Mononuclear cell (primary cell): ENCODE data around the gene LYRM2. TPM values are rescaled to one million over a fixed set of nuclear protein-coding genes. Genes with fewer than 3 reads are reported as not detected.

ENCODE experiments used
- H3K27me3 ChIP-seq: 2 replicates; pipeline ENCODE4 v1.6.0; 2011; ENCODE audit warnings: low read length, control low read depth; ENCODE audit not compliant: insufficient read depth
- H3K4me1 ChIP-seq: 2 replicates; pipeline ENCODE4 v1.5.1; 2011; ENCODE audit warnings: mild to moderate bottlenecking, low read length, control low read depth; ENCODE audit not compliant: insufficient read depth
- H3K4me3 ChIP-seq: 2 replicates; pipeline ENCODE4 v1.5.1; 2011; ENCODE audit warnings: mild to moderate bottlenecking, low read length, moderate library complexity
- H3K9me3 ChIP-seq: 2 replicates; pipeline ENCODE4 v1.5.1; 2011; ENCODE audit warnings: low read depth, mild to moderate bottlenecking, control low read depth, low read length
- total RNA-seq: library from RNA; depleted of rRNA; stranded (reverse); fragments of >200 nt; gene quantifications from one replicate; pipeline ENCODE4 v1.2.3, GENCODE V29; 2012

Gene LYRM2
- total RNA-seq, 1 donor, result 21.3 TPM

- no peaks in the 10 kb centered on the region for H3K9me3 ChIP-seq
- no peak overlapping the region for H3K4me3 ChIP-seq
- no peaks in the 10 kb centered on the region for H3K4me1 ChIP-seq
- H3K27me3 ChIP-seq, result no peaks in the 10 kb centered on the region
Observed at GRCh38 chr6:89619567-89619966, 19.0 kb downstream of the LYRM2 start.

DNA sequence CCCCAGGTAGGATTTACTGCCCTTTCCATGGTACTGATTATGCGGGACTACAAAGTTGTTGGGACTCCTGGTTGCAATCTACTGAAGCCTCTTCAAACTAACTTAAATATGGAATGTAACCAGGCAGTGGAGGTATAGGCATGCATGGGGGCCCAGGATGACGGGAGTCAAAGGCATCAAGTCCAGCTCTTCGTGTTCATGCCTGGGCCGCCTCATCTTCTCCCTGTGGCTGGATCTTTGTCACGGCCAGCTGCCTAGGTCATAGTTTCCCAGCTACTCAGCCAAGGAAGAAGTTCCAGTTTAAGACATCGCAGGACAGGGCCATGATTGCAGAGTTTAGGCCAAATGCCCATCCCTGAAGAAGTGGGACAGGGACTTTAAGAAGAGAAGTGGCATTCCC lies 20.5 kb downstream of the LYRM2 start:
- Histone ChIP-seq H3K9me3 (no peaks in the 10 kb centered on the region), H3K4me3 (no peak overlapping the region), H3K27me3 (no peaks in the 10 kb centered on the region), H3K4me1 (no peaks in the 10 kb centered on the region)

DNA sequence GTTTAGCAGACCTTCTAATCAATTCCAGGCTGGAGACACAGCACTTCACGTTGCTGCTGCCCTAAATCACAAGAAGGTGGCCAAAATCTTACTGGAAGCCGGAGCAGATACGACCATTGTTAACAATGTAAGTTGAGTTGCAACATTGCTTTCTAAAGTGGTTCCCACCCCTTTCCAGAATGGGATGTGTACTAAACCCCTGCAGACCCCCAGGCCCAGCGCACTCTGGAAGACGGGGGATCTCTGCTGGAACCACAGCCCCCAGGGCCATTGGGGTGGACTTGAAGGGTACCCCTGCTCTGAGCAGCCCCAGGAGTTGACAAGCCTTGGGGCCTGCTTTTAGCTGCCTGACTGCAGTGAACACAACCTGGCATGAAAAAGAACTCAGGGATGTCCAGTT lies 22.0 kb downstream of the LYRM2 start:
- Histone ChIP-seq H3K4me3 (no peak overlapping the region), H3K27me3 (no peaks in the 10 kb centered on the region), H3K4me1 (no peaks in the 10 kb centered on the region), H3K9me3 (no peaks in the 10 kb centered on the region)

GRCh38 chr6:89615882-89616281 lies 22.7 kb downstream of the LYRM2 start:
- H3K27me3 ChIP-seq, result no peaks in the 10 kb centered on the region
- no peak overlapping the region for H3K4me3 ChIP-seq
- no peaks in the 10 kb centered on the region for H3K4me1 ChIP-seq
- H3K9me3 ChIP-seq, result no peaks in the 10 kb centered on the region

DNA sequence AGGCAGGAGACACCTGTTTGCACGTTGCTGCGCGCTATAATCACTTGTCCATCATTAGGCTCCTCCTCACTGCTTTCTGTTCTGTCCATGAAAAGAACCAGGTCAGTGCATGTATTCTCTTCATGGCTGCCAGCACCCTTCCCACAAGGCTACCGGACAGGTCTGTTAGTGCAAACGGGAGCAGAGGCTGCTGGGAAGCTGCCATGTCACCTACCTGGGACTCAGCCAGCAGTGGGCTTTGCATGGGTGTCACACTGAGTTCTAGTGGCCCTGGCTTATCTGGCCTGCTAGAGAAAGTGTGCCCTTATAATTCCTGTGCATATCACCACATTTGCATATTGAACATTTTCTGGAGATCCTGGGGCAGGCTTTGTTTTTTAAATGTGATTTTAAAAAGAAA lies 24.8 kb downstream of the LYRM2 start:
- Histone ChIP-seq H3K4me1 (no peaks in the 10 kb centered on the region), H3K9me3 (no peaks in the 10 kb centered on the region), H3K4me3 (no peak overlapping the region), H3K27me3 (no peaks in the 10 kb centered on the region)

DNA sequence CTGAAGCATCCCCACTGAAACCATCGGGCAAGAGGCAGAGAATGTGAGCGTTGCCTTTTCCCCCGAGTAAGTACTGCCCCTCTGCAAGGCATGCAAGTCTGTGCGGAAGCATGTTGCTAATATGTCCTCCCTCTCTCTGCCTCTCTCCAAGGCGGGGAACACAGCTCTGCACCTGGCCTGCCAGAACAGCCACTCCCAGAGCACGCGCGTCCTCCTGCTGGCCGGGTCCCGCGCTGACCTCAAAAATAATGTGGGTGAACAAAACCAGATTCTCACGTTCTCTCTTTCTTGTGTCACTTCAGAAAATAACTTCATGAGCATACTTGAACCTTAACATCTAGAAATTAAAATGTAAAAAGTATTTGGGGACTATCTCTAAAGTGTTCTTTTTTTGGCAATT lies 26.4 kb downstream of the LYRM2 start:
- Histone ChIP-seq H3K27me3 (no peaks in the 10 kb centered on the region), H3K9me3 (no peaks in the 10 kb centered on the region), H3K4me1 (no peaks in the 10 kb centered on the region), H3K4me3 (no peak overlapping the region)

DNA sequence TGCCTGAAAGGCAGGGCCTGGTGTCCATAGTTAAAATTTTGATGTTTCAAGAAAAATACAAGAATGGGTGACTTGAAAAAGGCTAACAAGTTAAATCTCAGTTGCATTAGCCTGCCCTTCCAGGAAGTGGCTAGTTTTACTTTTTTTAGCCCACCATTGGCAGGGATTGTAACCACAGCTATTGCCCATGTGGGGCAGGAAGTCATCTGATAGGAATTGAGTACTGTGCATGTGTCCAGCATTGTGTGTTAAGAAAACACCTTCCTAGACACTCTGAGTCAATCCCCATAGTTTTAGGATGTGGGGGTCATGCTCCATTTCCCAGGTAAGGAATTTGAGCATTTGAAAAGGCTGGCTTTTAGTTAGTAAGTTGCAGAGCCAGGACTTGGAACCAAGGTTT lies 26.9 kb downstream of the LYRM2 start:
- H3K4me1 ChIP-seq, result no peaks in the 10 kb centered on the region
- H3K27me3 ChIP-seq, result no peaks in the 10 kb centered on the region
- H3K9me3 ChIP-seq, result no peaks in the 10 kb centered on the region
- no peak overlapping the region for H3K4me3 ChIP-seq

DNA sequence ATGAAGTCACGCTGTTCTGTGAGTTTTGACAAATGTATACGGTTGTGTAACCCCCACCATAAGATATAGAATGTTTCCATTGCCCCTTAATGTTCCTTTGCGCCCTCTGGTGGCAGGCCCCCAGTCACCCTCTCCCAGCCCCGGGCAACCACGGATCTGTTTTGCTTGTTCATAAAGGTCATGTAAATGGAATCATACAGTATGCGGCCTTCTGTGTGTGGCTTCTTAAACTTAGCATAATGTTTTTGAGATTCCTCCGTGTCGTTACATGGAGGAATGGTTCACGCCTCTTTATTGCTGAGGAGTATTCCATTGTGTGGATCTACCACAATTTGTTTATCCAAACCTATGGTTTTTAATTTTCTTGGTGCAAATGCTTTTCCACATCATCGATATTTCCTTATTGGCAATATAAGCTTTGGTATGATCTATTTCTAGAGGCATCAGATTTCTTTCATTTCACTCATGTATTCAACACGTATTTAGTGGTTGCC lies 28.4 kb downstream of the LYRM2 start:
- Histone ChIP-seq H3K4me3 (no peak overlapping the region), H3K27me3 (no peaks in the 10 kb centered on the region), H3K9me3 (no peaks in the 10 kb centered on the region)

DNA sequence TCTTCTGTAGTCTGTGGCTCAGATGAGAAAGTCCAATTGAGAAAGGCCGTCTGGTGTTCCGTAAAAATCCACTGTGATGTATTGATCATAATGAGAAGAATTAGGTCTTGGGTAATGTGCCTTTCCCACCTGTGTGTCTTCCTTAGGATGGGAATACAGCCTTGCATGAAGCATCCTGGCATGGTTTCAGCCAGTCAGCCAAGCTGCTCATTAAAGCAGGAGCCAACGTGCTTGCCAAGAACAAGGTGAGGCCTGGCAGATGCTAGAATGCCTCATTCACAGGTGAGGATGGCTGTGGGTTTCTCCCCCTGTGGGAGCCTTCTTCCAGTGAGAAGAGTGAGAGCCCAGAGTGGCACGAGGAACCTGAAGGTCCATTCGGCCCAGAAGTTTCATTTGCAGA lies 32.7 kb downstream of the LYRM2 start:
- H3K4me3 ChIP-seq, result no peak overlapping the region

More for the DNA sequence above, 28.4 kb downstream of the LYRM2 start:
- no peaks in the 10 kb centered on the region for H3K4me1 ChIP-seq

DNA sequence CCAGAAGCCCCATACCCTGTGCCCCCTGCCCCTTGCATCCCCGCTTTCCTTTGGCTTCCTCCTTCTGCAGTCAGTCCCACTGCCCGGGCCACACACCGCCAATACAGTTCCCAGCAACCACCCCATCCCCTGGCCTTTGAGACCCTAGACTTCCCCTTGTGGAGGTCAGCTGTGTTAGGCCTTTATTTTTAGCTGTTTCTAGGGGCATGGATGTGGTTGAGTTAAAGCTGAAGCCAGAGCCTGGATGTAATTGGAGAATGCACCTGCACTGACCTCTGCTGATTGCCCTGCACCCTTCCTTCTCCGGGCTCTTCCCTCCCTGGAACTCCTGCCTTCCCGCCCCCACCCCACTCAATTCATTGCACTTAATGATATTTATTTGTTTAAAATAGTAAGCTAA lies 33.9 kb downstream of the LYRM2 start:
- H3K4me1 ChIP-seq, result no peaks in the 10 kb centered on the region
- no peak overlapping the region for H3K4me3 ChIP-seq
- H3K27me3 ChIP-seq, result no peaks in the 10 kb centered on the region
- H3K9me3 ChIP-seq, result no peaks in the 10 kb centered on the region

More for the DNA sequence above, 32.7 kb downstream of the LYRM2 start:
- no peaks in the 10 kb centered on the region for H3K27me3 ChIP-seq
- no peaks in the 10 kb centered on the region for H3K4me1 ChIP-seq
- no peaks in the 10 kb centered on the region for H3K9me3 ChIP-seq

GRCh38 chr6:89602166-89602565 lies 36.4 kb downstream of the LYRM2 start:
- H3K4me1 ChIP-seq, result no peaks in the 10 kb centered on the region
- H3K9me3 ChIP-seq, result no peaks in the 10 kb centered on the region
- H3K4me3 ChIP-seq, result no peak overlapping the region
- no peaks in the 10 kb centered on the region for H3K27me3 ChIP-seq

GRCh38 chr6:89599727-89600126 lies 38.8 kb downstream of the LYRM2 start:
- H3K4me1 ChIP-seq, result peaks cover 13% of the 10 kb centered on the region
- H3K9me3 ChIP-seq, result no peaks in the 10 kb centered on the region
- H3K27me3 ChIP-seq, result no peaks in the 10 kb centered on the region
- H3K4me3 ChIP-seq, result no peak overlapping the region

DNA sequence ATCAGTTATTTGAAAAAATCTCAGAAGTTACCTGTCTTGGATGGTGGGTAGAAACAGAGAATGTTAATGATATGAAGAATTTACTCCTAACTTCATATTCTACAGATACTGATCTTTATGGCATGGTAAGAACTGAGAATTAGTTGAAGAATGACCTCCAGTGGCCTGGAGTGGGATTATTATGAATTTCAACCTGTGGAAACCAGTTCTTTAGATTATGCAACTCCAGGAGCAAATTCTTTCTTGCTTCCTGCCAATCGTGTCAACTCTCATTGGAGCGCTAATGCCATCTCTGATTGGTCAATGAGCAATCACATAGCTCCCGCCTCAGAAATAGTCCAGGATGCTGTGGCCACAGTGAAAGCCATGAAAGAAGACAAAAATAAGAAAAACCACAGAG lies 40.6 kb downstream of the LYRM2 start:
- H3K27me3 ChIP-seq, result no peaks in the 10 kb centered on the region
- no peaks in the 10 kb centered on the region for H3K9me3 ChIP-seq
- peaks cover 13% of the 10 kb centered on the region for H3K4me1 ChIP-seq
- H3K4me3 ChIP-seq, result no peak overlapping the region

DNA sequence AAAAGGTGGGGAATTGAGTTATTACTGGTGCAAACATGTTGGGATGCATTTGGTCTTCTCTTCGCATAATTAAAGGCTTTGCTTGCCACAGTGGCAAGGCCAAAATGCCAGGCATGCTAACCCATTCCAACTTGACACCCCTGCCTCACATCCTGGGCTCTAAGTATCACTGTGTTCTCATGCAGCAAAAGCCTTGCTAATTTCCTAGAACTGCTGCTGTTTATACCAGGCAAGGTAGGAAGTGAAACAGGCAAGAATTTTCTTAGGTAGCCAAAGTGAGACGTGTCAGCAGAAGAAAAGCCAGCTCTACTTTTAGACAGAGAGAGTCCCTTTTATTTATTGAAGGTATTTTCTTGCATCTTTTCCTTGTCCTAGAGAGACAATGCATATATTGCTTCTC lies 41.2 kb downstream of the LYRM2 start:
- H3K9me3 ChIP-seq, result no peaks in the 10 kb centered on the region

GRCh38 chr6:89596484-89596883 lies 42.1 kb downstream of the LYRM2 start:
- Histone ChIP-seq H3K9me3 (no peaks in the 10 kb centered on the region), H3K4me3 (no peak overlapping the region), H3K4me1 (peaks cover 13% of the 10 kb centered on the region), H3K27me3 (no peaks in the 10 kb centered on the region)

More for the DNA sequence above, 41.2 kb downstream of the LYRM2 start:
- no peaks in the 10 kb centered on the region for H3K27me3 ChIP-seq
- H3K4me1 ChIP-seq, result peaks cover 13% of the 10 kb centered on the region
- no peak overlapping the region for H3K4me3 ChIP-seq

DNA sequence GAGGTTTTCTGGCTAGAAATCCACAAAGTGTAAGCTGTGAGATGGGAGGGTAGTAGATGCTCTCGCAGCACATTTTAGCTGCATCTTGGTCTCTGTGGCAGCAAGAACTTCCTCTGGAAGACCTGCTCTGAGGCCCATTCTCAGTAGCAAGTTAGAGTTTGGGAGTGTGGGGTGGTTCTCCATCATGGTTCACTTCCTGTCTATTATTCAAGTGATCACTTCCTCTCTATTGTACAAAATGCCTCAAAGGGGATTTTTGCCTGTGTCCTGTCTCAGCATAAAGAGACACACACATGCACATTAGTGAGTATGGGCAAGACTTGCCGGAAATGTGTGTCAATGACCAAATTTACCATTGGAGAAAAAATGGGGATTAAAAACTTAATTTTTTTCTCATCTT lies 42.5 kb downstream of the LYRM2 start:
- no peak overlapping the region for H3K4me3 ChIP-seq
- peaks cover 13% of the 10 kb centered on the region for H3K4me1 ChIP-seq
- no peaks in the 10 kb centered on the region for H3K9me3 ChIP-seq
- no peaks in the 10 kb centered on the region for H3K27me3 ChIP-seq

GRCh38 chr6:89591745-89592144 lies 46.8 kb downstream of the LYRM2 start:
- H3K4me3 ChIP-seq, result no peak overlapping the region
- H3K27me3 ChIP-seq, result no peaks in the 10 kb centered on the region
- peaks cover 13% of the 10 kb centered on the region for H3K4me1 ChIP-seq
- H3K9me3 ChIP-seq, result no peaks in the 10 kb centered on the region
